Skeletal muscle satellite cell (primary cell): ENCODE data around the gene SEC24B.
A peak's percentile ranks its signal among the peaks of the same experiment; 100 is the strongest.
"Not testable (repeated sequence)": the region's sequence is repeated elsewhere in the genome, so short reads cannot be mapped to it uniquely, and the experiment has no call there.

ENCODE experiments used
- H3K27me3 ChIP-seq: 2 replicates; pipeline ENCODE4 v1.7.0; 2013; ENCODE audit warnings: low read length; ENCODE audit not compliant: control insufficient read depth, insufficient read depth
- H3K36me3 ChIP-seq: 2 replicates; pipeline ENCODE4 v1.7.0; 2013; ENCODE audit warnings: mild to moderate bottlenecking, control low read depth, low read length; ENCODE audit not compliant: insufficient read depth
- H3K4me1 ChIP-seq: 2 replicates; pipeline ENCODE4 v1.7.0; 2013; ENCODE audit warnings: low read length; ENCODE audit not compliant: control insufficient read depth, insufficient read depth
- H3K4me2 ChIP-seq: 2 replicates; pipeline ENCODE4 v1.7.0; 2013; ENCODE audit warnings: mild to moderate bottlenecking, low read length
- H3K4me3 ChIP-seq: 2 replicates; pipeline ENCODE4 v1.7.0; 2013; ENCODE audit warnings: low read length
- H3K9ac ChIP-seq: 2 replicates; pipeline ENCODE4 v1.7.0; 2013; ENCODE audit warnings: mild to moderate bottlenecking, low read depth, low read length, moderate library complexity
- H3K9me3 ChIP-seq: replicated peaks from 2 replicates; pipeline ENCODE4 v1.7.0; 2013; ENCODE audit warnings: mild to moderate bottlenecking, control low read depth, low read length

The SEC24B gene

DNA sequence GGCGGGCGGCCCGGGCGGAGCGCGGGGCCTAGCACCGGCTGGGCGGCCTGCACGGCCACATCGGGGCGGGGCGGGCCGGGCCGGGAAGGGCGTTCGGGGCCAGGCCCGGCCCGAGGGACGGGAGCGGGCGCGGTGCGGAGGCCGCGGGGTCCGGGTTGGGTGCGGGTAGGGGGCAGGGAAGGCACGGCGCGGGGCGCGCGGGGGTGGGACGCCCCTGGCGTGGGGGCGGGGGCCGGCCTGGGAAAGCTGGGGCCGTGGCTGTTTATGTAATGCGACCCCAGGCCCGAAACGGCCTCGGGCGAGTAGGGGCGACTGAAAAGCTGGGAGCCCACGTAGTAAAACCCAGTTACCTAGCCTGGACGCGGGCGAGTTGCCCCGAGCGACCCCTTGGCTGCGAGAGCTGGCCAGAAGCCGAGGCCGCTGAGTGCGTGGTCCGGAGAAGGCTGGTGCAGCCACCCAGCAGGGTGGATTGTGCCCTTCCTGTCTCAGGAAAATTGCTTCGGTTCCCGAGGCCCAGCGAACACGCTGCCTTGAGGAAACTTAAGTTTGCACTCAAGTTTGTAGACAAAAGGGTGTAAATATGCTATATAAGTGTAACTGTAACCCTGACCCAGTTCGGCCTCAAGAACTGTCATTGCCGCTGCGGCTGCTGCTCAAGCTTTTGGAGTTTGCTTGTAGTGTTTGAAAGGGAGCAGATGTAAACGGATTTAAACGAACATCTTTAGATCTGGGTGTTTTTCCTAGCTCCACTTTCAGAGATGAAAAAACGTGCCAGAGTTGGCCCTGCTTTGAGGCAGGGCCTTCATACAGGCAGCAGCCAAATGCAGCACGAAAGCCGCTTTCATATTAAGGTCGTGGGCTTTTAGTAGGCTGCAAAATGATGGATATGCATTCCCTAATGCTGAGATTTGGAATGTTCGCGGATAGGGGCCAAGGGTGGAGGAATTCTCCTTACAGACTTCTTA is 674 bp downstream of the SEC24B start:
- Histone ChIP-seq H3K4me2 (peak overlapping the region; percentile 80), H3K9me3 (no peaks in the 10 kb centered on the region), H3K4me3 (peak overlapping the region; percentile 96), H3K36me3 (no peaks in the 10 kb centered on the region), H3K4me1 (peaks cover 24% of the 10 kb centered on the region), H3K27me3 (no peaks in the 10 kb centered on the region), H3K9ac (peak overlapping the region; percentile 89)

DNA sequence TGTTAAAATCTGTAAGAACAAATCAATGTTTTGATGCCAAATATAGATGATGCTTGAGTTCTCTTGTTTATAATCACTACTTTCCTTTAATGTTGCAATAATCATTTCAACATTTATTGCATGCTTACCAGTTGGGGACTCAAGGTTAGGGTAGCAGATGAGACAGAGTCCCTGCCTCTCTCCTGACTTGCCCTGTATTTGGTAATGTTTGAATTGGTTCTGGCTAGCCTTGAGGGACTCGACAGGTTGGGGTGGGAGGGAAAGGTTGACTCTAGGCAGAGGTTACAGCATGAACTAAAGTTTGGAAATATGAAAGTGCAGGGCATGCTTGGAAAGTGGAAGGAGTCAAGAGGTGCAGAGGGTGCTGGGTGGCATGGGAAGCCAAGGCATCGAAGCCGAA is 2.0 kb downstream of the SEC24B start:
- peak overlapping the region; percentile 80 for H3K4me2 ChIP-seq
- no peak overlapping the region for H3K9ac ChIP-seq
- peak overlapping the region; percentile 96 for H3K4me3 ChIP-seq
- peaks cover 25% of the 10 kb centered on the region for H3K4me1 ChIP-seq
- no peaks in the 10 kb centered on the region for H3K36me3 ChIP-seq
- H3K9me3 ChIP-seq: no peaks in the 10 kb centered on the region
- H3K27me3 ChIP-seq: no peaks in the 10 kb centered on the region

DNA sequence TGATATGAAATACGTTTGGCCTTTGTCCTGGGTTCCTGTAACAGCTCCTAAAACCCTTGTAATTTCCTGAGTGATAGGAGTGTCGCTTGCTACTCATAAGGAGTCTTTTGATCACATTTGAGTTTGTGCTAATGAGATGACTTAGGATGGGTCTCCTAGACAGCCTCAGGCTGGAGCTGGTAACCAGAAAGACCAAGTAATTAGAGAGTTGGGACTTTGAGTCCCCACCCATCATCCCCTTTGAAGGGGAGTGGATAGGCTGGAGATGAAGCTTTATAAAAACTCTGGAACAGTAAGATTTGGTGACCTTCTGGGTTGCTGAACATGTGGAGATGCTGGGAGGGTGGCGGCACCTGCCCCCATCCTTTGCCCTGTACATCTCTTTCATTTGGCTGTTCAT is 2.9 kb downstream of the SEC24B start:
- Histone ChIP-seq H3K4me2 (peak overlapping the region; percentile 80), H3K9ac (no peak overlapping the region), H3K9me3 (no peaks in the 10 kb centered on the region), H3K27me3 (no peaks in the 10 kb centered on the region), H3K36me3 (no peaks in the 10 kb centered on the region), H3K4me3 (no peak overlapping the region), H3K4me1 (peaks cover 34% of the 10 kb centered on the region)

DNA sequence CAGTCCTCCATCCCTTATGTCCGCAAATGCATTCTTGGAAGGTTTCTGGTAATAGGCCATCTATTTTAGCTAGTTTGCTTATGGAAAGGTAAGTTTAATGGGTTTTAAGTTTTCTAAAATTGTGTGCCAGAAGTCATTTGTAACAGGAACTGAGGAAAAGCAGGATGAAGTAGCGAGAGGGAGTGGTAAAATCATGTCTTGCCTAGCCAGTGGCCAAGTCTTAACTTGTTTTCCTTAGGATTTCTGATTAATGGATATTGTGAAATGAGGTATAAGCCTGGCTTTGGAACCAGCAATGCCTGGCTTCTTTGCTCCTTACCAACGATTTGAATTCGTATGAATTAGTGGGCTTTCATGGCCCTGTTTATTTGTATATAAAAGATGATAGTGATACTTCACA is 7.3 kb downstream of the SEC24B start:
- Histone ChIP-seq H3K36me3 (peaks cover 4% of the 10 kb centered on the region), H3K4me2 (peak overlapping the region; percentile 9), H3K4me1 (peaks cover 37% of the 10 kb centered on the region), H3K27me3 (no peaks in the 10 kb centered on the region), H3K9ac (no peak overlapping the region), H3K4me3 (no peak overlapping the region), H3K9me3 (no peaks in the 10 kb centered on the region)

DNA sequence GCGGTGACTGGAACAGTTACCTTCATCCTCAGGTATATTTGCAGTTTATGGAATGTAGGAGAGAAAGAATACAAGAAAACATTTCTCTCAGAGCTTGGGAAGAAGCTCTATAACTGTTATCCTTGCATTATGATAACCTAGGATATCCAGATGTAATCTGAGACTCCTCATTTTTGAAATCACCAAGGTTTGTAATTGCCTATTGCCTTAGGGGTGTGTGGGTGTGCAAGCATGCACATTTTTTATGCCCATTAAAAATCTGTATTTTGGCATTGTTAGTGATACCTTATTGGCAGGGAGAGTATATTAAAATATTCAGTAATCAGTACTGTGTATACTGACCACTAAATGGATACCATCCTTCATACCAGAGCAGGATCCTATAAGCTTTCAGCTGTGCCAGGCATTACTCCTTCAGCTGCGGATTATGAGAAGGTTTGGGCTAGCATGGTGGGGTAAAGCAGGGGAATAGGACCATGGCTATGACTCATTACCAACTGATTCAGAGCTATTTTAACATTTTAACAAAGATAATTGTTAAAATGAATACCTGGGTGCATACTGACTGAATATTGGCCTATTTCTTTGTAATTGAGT is 8.3 kb downstream of the SEC24B start:
- H3K9me3 ChIP-seq: no peaks in the 10 kb centered on the region
- peaks cover 33% of the 10 kb centered on the region for H3K4me1 ChIP-seq
- peak overlapping the region; percentile 13 for H3K4me2 ChIP-seq
- H3K4me3 ChIP-seq: no peak overlapping the region
- H3K27me3 ChIP-seq: no peaks in the 10 kb centered on the region
- H3K36me3 ChIP-seq: peaks cover 14% of the 10 kb centered on the region
- H3K9ac ChIP-seq: no peak overlapping the region

DNA sequence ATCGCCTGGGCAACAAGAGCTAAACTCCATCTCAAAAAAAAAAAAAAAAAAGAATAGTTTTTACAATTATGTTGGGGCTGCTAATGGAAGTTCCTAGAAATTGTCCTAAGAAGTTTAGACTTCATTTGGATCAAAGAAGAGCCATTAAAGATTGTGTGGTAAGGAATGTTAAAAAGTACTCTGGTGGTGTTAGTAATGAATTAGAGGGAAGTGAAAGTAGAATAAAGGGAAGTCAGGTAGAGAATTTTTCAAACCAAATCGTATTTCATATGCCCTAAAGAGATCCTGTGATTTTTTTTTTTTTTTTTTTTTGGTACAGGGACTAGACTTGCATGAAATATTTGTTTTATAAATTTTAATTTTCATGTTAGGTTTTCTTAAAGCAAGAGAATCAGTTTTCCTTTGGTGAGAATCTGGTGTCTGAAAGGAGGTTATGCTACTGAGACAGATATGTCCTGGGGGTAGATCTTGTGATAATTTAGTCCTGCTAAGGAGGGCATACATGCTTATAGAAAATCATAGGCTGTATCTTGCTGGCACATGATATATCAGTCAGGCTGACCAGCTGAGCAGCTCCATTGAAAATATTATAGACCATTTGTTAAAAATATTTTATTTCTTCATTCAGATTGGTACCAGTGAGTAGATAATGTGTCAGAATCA is 10.7 kb downstream of the SEC24B start:
- H3K4me3 ChIP-seq: no peak overlapping the region
- H3K4me1 ChIP-seq: peaks cover 30% of the 10 kb centered on the region
- no peak overlapping the region for H3K4me2 ChIP-seq
- no peaks in the 10 kb centered on the region for H3K9me3 ChIP-seq
- H3K9ac ChIP-seq: no peak overlapping the region
- H3K27me3 ChIP-seq: no peaks in the 10 kb centered on the region
- peaks cover 23% of the 10 kb centered on the region for H3K36me3 ChIP-seq

DNA sequence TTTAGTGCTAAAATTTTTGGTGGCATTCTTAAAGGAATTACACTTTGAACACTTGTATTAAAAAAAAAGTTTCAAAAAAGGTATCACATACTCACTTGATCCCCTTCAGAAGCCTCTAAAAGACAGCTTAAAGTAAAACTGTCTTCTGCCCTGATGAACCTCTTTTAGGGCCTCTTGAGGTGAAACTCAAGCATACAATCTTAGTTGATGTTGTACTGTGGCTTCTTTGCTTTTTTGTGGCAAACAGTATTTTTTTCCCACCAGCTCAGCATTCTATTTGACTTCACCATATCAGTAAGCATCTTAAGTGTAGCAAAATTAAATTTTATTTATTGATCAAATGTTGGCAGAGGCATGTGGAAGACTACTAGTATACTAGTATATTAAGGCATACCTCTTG is 13.7 kb downstream of the SEC24B start:
- H3K9me3 ChIP-seq: no peaks in the 10 kb centered on the region

DNA sequence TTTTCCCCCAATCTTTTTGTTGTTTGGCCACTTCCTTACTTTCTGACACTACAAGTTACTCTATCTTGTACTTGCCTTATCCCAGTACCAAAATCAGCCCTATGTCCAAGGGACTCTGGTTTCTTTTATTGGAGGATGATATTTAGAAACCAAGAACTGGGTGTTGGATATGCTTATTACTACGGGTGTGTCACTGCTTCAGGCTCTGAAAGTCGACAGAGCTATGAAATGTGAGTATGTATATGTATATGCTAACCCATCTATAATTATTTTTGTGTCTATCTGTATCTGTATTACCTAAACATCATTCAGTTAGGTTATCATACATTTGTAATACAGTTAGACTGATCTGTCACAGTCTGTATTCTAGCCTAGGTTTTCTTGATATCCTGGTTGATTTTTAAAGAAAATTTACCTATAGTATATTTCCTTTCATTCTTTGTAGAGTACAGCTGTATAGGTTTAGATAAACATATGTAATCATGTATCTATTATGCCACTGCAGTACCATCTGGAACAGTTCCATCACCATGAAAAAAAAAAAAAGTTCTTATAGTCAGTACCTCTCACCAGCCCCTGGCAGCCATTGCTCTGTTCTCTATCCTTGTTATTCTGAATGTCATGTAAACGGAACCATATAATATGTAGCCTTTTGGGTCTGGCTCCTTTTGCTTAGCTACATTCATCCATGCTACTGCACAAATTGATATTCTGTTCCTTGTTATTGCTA is 18.1 kb downstream of the SEC24B start:
- no peak overlapping the region for H3K9ac ChIP-seq
- H3K4me3 ChIP-seq: no peak overlapping the region
- no peaks in the 10 kb centered on the region for H3K4me1 ChIP-seq
- H3K4me2 ChIP-seq: no peak overlapping the region
- H3K9me3 ChIP-seq: no peaks in the 10 kb centered on the region
- peaks cover 28% of the 10 kb centered on the region for H3K36me3 ChIP-seq
- H3K27me3 ChIP-seq: no peaks in the 10 kb centered on the region

More for the DNA sequence above, 13.7 kb downstream of the SEC24B start:
- Histone ChIP-seq H3K4me3 (no peak overlapping the region), H3K9ac (no peak overlapping the region), H3K4me1 (peaks cover 13% of the 10 kb centered on the region), H3K36me3 (peaks cover 36% of the 10 kb centered on the region), H3K27me3 (no peaks in the 10 kb centered on the region), H3K4me2 (no peak overlapping the region)

DNA sequence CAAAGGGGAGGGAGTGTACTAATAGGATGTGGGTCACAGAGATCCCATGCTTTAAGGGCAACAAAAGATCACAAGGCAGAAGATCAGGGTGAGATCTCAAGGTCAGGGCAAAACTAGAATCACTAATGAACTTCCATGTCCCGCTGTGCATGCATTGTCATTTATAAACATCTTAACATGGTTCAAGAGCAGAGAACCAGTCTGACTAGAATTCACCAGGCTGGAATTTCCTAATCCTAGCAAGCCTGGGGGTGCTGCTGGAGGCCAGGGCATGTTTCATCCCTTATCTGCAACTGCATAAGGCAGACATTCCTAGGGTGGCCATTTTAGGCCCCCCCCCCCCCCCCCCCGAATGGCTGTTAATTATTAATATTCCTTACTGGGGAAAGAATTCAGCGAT is 19.5 kb downstream of the SEC24B start:
- H3K4me3 ChIP-seq, H3K9ac ChIP-seq, H3K4me2 ChIP-seq, H3K4me1 ChIP-seq, H3K9me3 ChIP-seq, H3K27me3 ChIP-seq: not testable (repeated sequence)
- peaks cover 24% of the 10 kb centered on the region for H3K36me3 ChIP-seq

DNA sequence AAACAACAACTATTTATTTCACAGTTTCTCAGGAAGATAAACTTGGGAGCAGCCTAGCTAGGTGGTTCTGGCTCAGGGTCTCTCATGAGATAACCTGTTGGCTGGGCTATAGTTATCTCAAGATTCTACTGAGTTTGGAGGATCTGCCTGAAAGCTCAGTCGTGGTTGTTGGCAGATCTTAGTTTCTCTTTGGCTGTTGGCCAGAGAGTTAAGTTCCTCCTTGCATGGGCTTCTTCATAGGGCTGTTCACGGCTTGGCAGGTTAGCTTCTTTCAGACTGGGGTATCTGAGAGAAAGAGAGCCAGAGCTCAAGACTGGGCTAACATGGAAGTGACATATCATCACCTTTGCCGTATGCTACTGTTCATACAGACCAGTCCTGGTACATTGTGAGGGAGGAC is 28.7 kb downstream of the SEC24B start:
- no peaks in the 10 kb centered on the region for H3K27me3 ChIP-seq
- peaks cover 31% of the 10 kb centered on the region for H3K36me3 ChIP-seq
- H3K9ac ChIP-seq: no peak overlapping the region
- H3K4me2 ChIP-seq: no peak overlapping the region
- H3K4me1 ChIP-seq: no peaks in the 10 kb centered on the region
- H3K9me3 ChIP-seq: no peaks in the 10 kb centered on the region
- H3K4me3 ChIP-seq: no peak overlapping the region

DNA sequence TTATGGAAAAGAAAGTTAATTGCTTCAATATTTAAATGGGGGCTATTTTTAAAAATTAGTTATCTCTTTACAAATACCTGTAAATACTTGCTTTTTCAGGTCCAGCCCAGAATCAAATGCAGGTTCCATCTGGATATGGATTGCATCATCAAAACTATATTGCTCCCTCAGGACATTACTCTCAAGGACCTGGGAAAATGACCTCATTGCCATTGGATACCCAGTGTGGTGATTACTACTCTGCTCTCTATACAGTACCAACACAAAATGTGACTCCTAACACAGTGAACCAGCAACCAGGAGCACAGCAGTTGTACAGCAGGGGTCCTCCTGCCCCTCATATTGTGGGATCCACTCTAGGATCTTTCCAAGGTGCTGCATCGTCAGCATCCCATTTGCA is 29.2 kb downstream of the SEC24B start:
- Histone ChIP-seq H3K4me3 (no peak overlapping the region), H3K9me3 (no peaks in the 10 kb centered on the region), H3K4me2 (no peak overlapping the region), H3K27me3 (no peaks in the 10 kb centered on the region), H3K9ac (no peak overlapping the region), H3K4me1 (no peaks in the 10 kb centered on the region), H3K36me3 (peaks cover 29% of the 10 kb centered on the region)
